Erythroblast (primary cell): ENCODE results near the gene ACSL4.

Experiments used
- GATA1 ChIP-seq: IDR thresholded peaks from 2 replicates; pipeline ENCODE4 v1.6.1; 2011; ENCODE audit warnings: low read depth, mild to moderate bottlenecking, control low read depth, low read length, moderate library complexity
- POLR2A ChIP-seq: IDR thresholded peaks from 2 replicates; pipeline ENCODE4 v1.6.1; 2011; ENCODE audit warnings: mild to moderate bottlenecking, low read length

DNA sequence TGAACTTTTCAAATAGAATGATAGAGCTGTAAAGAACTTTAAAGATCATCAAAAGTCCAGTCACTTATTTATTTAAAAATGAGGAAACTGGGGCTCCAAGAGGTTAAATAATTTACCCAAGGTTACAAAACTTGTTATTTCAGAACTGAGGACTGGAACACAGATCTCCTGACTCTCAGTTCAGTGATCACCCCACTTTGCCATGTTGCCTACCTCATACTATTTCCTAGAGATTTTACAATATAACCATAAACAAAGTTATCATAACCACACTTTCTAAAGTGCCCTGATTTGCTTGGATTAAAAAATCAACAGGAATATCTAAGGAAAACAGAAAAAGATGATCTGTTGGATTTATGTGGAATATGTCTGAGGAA lies 7.4 kb upstream of the ACSL4 start:
- TF ChIP-seq POLR2A (no peak), GATA1 (no peak)
